ENCODE data around the gene PLOD3. TPM values are rescaled to one million over a fixed set of nuclear protein-coding genes. Genes with fewer than 3 reads are reported as not detected.
A peak's percentile ranks its signal among the peaks of the same experiment; 100 is the strongest.

Gene PLOD3
- total and polyA plus RNA-seq, 5 donors from 2014 or later, result 13.8 to 35.4 (median 15.0) TPM

- Histone ChIP-seq H3K9me3 (ENCODE audit: control insufficient read depth in 2 of 2, low read length in 2 of 2) (no peaks in the 10 kb centered on the region), H3K4me1 (ENCODE audit: control insufficient read depth, insufficient read depth, low read length, poor library complexity, severe bottlenecking) (no peaks in the 10 kb centered on the region), H3K27me3 (ENCODE audit: control insufficient read depth, insufficient read depth, low read length) (no peaks in the 10 kb centered on the region), H3K36me3 (ENCODE audit: control insufficient read depth, insufficient read depth, low read length) (peaks cover 8% of the 10 kb centered on the region), H3K4me3 (ENCODE audit: low read depth, low read length) (no peak overlapping the region), H3K27ac (ENCODE audit: insufficient read depth, low read length, poor library complexity, severe bottlenecking) (no peak overlapping the region)
- Mint-ChIP-seq H3K4me3 (no peak overlapping the region), H3K27me3 (no peaks in the 10 kb centered on the region), H3K36me3 (peaks cover 10% of the 10 kb centered on the region), H3K9me3 (no peaks in the 10 kb centered on the region), H3K27ac (no peak overlapping the region), H3K4me1 (peaks cover 0 to 6% (median 2%) of the 10 kb centered on the region in 4 donors)
- DNase-seq, result no peak
- ATAC-seq (ENCODE audit: low read depth in 2 of 2), result no peak
Measured at GRCh38 chr7:101231644-101232043, 14.3 kb upstream of the PLOD3 start.

- Histone ChIP-seq H3K4me1 (ENCODE audit: control insufficient read depth, insufficient read depth, low read length, poor library complexity, severe bottlenecking) (no peaks in the 10 kb centered on the region), H3K9me3 (ENCODE audit: control insufficient read depth in 2 of 2, low read length in 2 of 2) (no peaks in the 10 kb centered on the region), H3K4me3 (ENCODE audit: low read depth, low read length) (no peak overlapping the region), H3K36me3 (ENCODE audit: control insufficient read depth, insufficient read depth, low read length) (peaks cover 32% of the 10 kb centered on the region), H3K27ac (ENCODE audit: insufficient read depth, low read length, poor library complexity, severe bottlenecking) (no peak overlapping the region), H3K27me3 (ENCODE audit: control insufficient read depth, insufficient read depth, low read length) (no peaks in the 10 kb centered on the region)
- Mint-ChIP-seq H3K9me3 (no peaks in the 10 kb centered on the region), H3K27ac (no peak overlapping the region), H3K27me3 (no peaks in the 10 kb centered on the region), H3K4me3 (no peak overlapping the region), H3K36me3 (peaks cover 10% of the 10 kb centered on the region), H3K4me1 (peaks cover 0 to 14% (median 6%) of the 10 kb centered on the region in 4 donors)
- DNase-seq (no peak), ATAC-seq (ENCODE audit: low read depth in 2 of 2) (no peak)
Measured at GRCh38 chr7:101226721-101227120, 9.3 kb upstream of the PLOD3 start.

GRCh38 chr7:101225650-101226049, 8.3 kb upstream of the PLOD3 start:
- DNase-seq (no peak), ATAC-seq (ENCODE audit: low read depth in 2 of 2) (no peak)
- peaks cover 0 to 20% (median 6%) of the 10 kb centered on the region in 4 donors for H3K4me1 Mint-ChIP-seq
- H3K27ac ChIP-seq (ENCODE audit: insufficient read depth, low read length, poor library complexity, severe bottlenecking), result no peak overlapping the region
- H3K36me3 ChIP-seq (ENCODE audit: control insufficient read depth, insufficient read depth, low read length), result peaks cover 29% of the 10 kb centered on the region
- no peak overlapping the region for H3K27ac Mint-ChIP-seq
- H3K9me3 Mint-ChIP-seq, result no peaks in the 10 kb centered on the region
- H3K4me3 Mint-ChIP-seq, result no peak overlapping the region
- no peaks in the 10 kb centered on the region for H3K27me3 Mint-ChIP-seq
- no peaks in the 10 kb centered on the region for H3K9me3 ChIP-seq (ENCODE audit: control insufficient read depth in 2 of 2, low read length in 2 of 2)
- H3K4me3 ChIP-seq (ENCODE audit: low read depth, low read length), result no peak overlapping the region
- no peaks in the 10 kb centered on the region for H3K4me1 ChIP-seq (ENCODE audit: control insufficient read depth, insufficient read depth, low read length, poor library complexity, severe bottlenecking)
- no peaks in the 10 kb centered on the region for H3K27me3 ChIP-seq (ENCODE audit: control insufficient read depth, insufficient read depth, low read length)
- peaks cover 8% of the 10 kb centered on the region for H3K36me3 Mint-ChIP-seq

- Mint-ChIP-seq H3K9me3 (no peaks in the 10 kb centered on the region), H3K27ac (peak overlapping the region in 1 of 3 donors; percentile 74), H3K4me3 (peak overlapping the region in 1 of 4 donors; percentile 35), H3K36me3 (peaks cover 3% of the 10 kb centered on the region), H3K4me1 (peaks cover 0 to 37% (median 16%) of the 10 kb centered on the region in 4 donors), H3K27me3 (no peaks in the 10 kb centered on the region)
- peaks cover 16% of the 10 kb centered on the region for H3K4me1 ChIP-seq (ENCODE audit: control insufficient read depth, insufficient read depth, low read length, poor library complexity, severe bottlenecking)
- DNase-seq, result no peak
- H3K27me3 ChIP-seq (ENCODE audit: control insufficient read depth, insufficient read depth, low read length), result no peaks in the 10 kb centered on the region
- no peak for ATAC-seq (ENCODE audit: low read depth in 2 of 2)
- no peaks in the 10 kb centered on the region for H3K9me3 ChIP-seq (ENCODE audit: control insufficient read depth in 2 of 2, low read length in 2 of 2)
- no peak overlapping the region for H3K27ac ChIP-seq (ENCODE audit: insufficient read depth, low read length, poor library complexity, severe bottlenecking)
- no peak overlapping the region for H3K4me3 ChIP-seq (ENCODE audit: low read depth, low read length)
- H3K36me3 ChIP-seq (ENCODE audit: control insufficient read depth, insufficient read depth, low read length), result peaks cover 29% of the 10 kb centered on the region
Measured at GRCh38 chr7:101223528-101223927, 6.1 kb upstream of the PLOD3 start.

- DNase-seq (no peak), ATAC-seq (ENCODE audit: low read depth in 2 of 2) (no peak)
- H3K27ac Mint-ChIP-seq, result no peak overlapping the region
- no peaks in the 10 kb centered on the region for H3K27me3 Mint-ChIP-seq
- Histone ChIP-seq H3K27ac (ENCODE audit: insufficient read depth, low read length, poor library complexity, severe bottlenecking) (no peak overlapping the region), H3K9me3 (ENCODE audit: control insufficient read depth in 2 of 2, low read length in 2 of 2) (no peaks in the 10 kb centered on the region), H3K4me3 (ENCODE audit: low read depth, low read length) (no peak overlapping the region), H3K4me1 (ENCODE audit: control insufficient read depth, insufficient read depth, low read length, poor library complexity, severe bottlenecking) (peaks cover 24% of the 10 kb centered on the region), H3K36me3 (ENCODE audit: control insufficient read depth, insufficient read depth, low read length) (peaks cover 27% of the 10 kb centered on the region), H3K27me3 (ENCODE audit: control insufficient read depth, insufficient read depth, low read length) (no peaks in the 10 kb centered on the region)
- H3K9me3 Mint-ChIP-seq, result no peaks in the 10 kb centered on the region
- H3K4me3 Mint-ChIP-seq, result peak overlapping the region in 1 of 4 donors; percentile 61
- H3K4me1 Mint-ChIP-seq, result peaks cover 5 to 45% (median 20%) of the 10 kb centered on the region in 4 donors
- peaks cover 3% of the 10 kb centered on the region for H3K36me3 Mint-ChIP-seq
Measured at GRCh38 chr7:101222275-101222830, 5.0 kb upstream of the PLOD3 start.

GRCh38 chr7:101220295-101220694, 2.9 kb upstream of the PLOD3 start:
- DNase-seq, result no peak
- Mint-ChIP-seq H3K4me1 (peaks cover 5 to 55% (median 23%) of the 10 kb centered on the region in 4 donors), H3K4me3 (peak overlapping the region; percentile 10 to 78 (median 60)), H3K27me3 (no peaks in the 10 kb centered on the region), H3K27ac (no peak overlapping the region), H3K9me3 (no peaks in the 10 kb centered on the region), H3K36me3 (no peaks in the 10 kb centered on the region)
- Histone ChIP-seq H3K4me3 (ENCODE audit: low read depth, low read length) (no peak overlapping the region), H3K27ac (ENCODE audit: insufficient read depth, low read length, poor library complexity, severe bottlenecking) (no peak overlapping the region), H3K27me3 (ENCODE audit: control insufficient read depth, insufficient read depth, low read length) (no peaks in the 10 kb centered on the region), H3K9me3 (ENCODE audit: control insufficient read depth in 2 of 2, low read length in 2 of 2) (no peaks in the 10 kb centered on the region), H3K4me1 (ENCODE audit: control insufficient read depth, insufficient read depth, low read length, poor library complexity, severe bottlenecking) (peaks cover 38% of the 10 kb centered on the region), H3K36me3 (ENCODE audit: control insufficient read depth, insufficient read depth, low read length) (peaks cover 25% of the 10 kb centered on the region)
- no peak for ATAC-seq (ENCODE audit: low read depth in 2 of 2)

GRCh38 chr7:101218236-101219125, 1.1 kb upstream of the PLOD3 start:
- Mint-ChIP-seq H3K4me1 (peaks cover 5 to 53% (median 21%) of the 10 kb centered on the region in 4 donors), H3K9me3 (no peaks in the 10 kb centered on the region), H3K4me3 (peak overlapping the region; percentile 93 to 97 (median 96)), H3K27ac (peak overlapping the region; percentile 79 to 99 (median 98)), H3K36me3 (peaks cover 5% of the 10 kb centered on the region), H3K27me3 (no peaks in the 10 kb centered on the region)
- ATAC-seq (ENCODE audit: low read depth in 2 of 2), result no peak
- DNase-seq, result no peak
- Histone ChIP-seq H3K27ac (ENCODE audit: insufficient read depth, low read length, poor library complexity, severe bottlenecking) (peak overlapping the region; percentile 82), H3K27me3 (ENCODE audit: control insufficient read depth, insufficient read depth, low read length) (no peaks in the 10 kb centered on the region), H3K36me3 (ENCODE audit: control insufficient read depth, insufficient read depth, low read length) (peaks cover 15% of the 10 kb centered on the region), H3K4me3 (ENCODE audit: low read depth, low read length) (peak overlapping the region; percentile 93), H3K4me1 (ENCODE audit: control insufficient read depth, insufficient read depth, low read length, poor library complexity, severe bottlenecking) (peaks cover 38% of the 10 kb centered on the region), H3K9me3 (ENCODE audit: control insufficient read depth in 2 of 2, low read length in 2 of 2) (no peaks in the 10 kb centered on the region)

All from CD4-positive, CD25-positive, alpha-beta regulatory T cell (primary cell).